ENCODE data around the gene PROC.

Gene PROC

DNA sequence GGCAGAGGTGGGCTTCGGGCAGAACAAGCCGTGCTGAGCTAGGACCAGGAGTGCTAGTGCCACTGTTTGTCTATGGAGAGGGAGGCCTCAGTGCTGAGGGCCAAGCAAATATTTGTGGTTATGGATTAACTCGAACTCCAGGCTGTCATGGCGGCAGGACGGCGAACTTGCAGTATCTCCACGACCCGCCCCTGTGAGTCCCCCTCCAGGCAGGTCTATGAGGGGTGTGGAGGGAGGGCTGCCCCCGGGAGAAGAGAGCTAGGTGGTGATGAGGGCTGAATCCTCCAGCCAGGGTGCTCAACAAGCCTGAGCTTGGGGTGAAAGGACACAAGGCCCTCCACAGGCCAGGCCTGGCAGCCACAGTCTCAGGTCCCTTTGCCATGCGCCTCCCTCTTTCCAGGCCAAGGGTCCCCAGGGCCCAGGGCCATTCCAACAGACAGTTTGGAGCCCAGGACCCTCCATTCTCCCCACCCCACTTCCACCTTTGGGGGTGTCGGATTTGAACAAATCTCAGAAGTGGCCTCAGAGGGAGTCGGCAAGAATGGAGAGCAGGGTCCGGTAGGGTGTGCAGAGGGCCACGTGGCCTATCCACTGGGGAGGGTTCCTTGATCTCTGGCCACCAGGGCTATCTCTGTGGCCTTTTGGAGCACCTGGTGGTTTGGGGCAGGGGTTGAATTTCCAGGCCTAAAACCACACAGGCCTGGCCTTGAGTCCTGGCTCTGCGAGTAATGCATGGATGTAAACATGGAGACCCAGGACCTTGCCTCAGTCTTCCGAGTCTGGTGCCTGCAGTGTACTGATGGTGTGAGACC lies at the start of gene PROC:
Gene PROC (plus strand): TSS at position 128 of the 812 bp plus-strand sequence. CDS start 1,516 bp downstream, outside the sequence.
- CTCF ChIA-PET: interaction anchor here (1.0 to 1.6 kb wide), 2 partner anchors 15 to 30 kb away, joined by 4 read pairs; partner anchors contain the start of gene MAP3K2
- no peak for DNase-seq (ENCODE audit: low read depth, low spot score)

DNA sequence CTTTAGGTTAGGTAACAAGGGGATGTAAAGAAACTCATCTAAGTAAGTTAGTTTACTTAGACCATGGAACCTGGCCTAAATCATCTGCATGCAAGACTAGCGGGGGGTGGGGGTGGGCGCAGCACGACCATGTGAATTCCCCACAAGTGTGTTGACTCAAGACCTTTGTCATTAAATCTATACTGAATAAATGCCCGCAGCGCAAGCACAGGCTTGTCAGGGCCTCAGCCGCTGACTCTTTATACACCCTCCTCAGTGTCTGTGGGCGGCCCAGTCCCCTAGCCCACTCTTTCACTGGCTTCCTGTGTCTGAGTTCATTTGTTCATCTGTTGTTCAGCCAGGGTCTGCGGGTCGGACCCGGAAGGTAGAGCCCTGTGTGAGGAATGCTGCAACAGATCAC lies 48.2 kb upstream of the PROC start:
- CTCF ChIA-PET: no interaction called here
- TF ChIP-seq, protein P1, sequence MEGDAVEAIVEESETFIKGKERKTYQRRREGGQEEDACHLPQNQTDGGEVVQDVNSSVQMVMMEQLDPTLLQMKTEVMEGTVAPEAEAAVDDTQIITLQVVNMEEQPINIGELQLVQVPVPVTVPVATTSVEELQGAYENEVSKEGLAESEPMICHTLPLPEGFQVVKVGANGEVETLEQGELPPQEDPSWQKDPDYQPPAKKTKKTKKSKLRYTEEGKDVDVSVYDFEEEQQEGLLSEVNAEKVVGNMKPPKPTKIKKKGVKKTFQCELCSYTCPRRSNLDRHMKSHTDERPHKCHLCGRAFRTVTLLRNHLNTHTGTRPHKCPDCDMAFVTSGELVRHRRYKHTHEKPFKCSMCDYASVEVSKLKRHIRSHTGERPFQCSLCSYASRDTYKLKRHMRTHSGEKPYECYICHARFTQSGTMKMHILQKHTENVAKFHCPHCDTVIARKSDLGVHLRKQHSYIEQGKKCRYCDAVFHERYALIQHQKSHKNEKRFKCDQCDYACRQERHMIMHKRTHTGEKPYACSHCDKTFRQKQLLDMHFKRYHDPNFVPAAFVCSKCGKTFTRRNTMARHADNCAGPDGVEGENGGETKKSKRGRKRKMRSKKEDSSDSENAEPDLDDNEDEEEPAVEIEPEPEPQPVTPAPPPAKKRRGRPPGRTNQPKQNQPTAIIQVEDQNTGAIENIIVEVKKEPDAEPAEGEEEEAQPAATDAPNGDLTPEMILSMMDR (IDR thresholded peaks at IDR 0.05; ENCODE audit: insufficient read depth, low read length, missing control alignments): no peak
- POLR2A ChIA-PET: no interaction called here
- no peak overlapping the region for H3K4me3 ChIP-seq (ENCODE audit: low read depth, low read length)
- DNase-seq (ENCODE audit: low read depth, low spot score): no peak

More for the DNA sequence above, at the start of gene PROC:
- no peak within 1 kb of the TSS for H3K4me3 ChIP-seq (ENCODE audit: low read depth, low read length)
- TF ChIP-seq, protein P1 (IDR thresholded peaks at IDR 0.05; ENCODE audit: insufficient read depth, low read length, missing control alignments): no peak
- POLR2A ChIA-PET: interaction anchor here (0.6 kb wide), 1 partner anchor 30 kb away, joined by 3 read pairs; no protein-coding TSS in a partner anchor

DNA sequence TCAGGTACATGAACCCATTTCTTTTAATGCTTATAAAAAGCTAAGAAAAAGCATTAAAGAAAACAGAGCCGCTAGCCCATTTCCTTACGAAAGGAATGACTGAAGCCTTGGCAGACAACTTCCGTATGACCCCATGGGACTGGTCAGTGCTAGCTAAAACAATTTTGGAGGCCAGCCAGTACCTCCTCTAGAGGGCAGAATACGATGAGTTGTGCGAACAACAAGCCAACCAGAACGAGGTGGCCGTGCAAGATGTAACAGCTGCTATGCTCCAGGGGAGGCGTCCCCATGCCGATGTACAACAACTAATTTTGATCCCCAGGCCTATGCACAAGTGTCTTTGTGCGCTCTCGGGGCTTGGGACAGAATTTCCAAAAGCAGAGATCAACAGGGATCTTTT lies 47.2 kb upstream of the PROC start:
- ChIA-PET CTCF (no interaction called here), POLR2A (no interaction called here)
- TF ChIP-seq, protein P1 (IDR thresholded peaks at IDR 0.05; ENCODE audit: insufficient read depth, low read length, missing control alignments): no peak
- no peak overlapping the region for H3K4me3 ChIP-seq (ENCODE audit: low read depth, low read length)
- no peak for DNase-seq (ENCODE audit: low read depth, low spot score)

DNA sequence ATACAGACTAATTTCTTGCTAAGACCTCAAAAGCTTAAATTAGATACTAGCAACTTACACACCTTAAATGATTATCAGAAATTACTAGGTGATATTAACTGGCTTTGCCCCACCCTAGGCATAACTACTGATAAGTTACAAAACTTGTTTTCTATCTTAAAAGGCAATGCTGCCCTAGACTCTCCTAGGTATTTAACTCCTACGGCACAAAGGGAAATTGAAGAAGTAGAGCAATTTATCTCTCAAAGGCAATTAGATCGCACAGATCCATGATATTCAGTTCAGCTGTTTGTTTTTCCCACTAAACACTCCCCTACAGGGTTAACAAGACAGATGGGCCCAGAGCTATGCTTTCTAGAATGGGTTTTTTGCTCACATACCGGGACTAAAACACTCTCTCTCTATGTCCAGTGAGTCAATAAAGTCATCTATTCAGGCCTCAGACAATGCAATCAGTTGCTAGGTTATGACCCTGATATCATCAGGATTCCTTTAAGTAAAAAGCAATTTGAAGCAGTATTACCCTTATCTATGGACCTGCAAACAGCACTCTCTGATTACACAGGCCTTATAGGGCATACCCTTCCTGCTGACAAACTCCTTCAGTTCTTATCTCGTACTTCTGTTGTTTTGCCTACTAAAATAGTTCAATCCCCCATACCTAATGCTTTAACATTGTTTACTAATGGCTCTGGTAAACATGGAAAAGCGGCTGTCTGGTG lies 44.7 kb upstream of the PROC start:
- CTCF ChIA-PET: interaction anchor here (1.1 to 1.4 kb wide), 2 partner anchors 23 to 106 kb away, joined by 4 read pairs; no protein-coding TSS in a partner anchor
- TF ChIP-seq, protein P1 (IDR thresholded peaks at IDR 0.05; ENCODE audit: insufficient read depth, low read length, missing control alignments): no peak
- POLR2A ChIA-PET: no interaction called here
- no peak overlapping the region for H3K4me3 ChIP-seq (ENCODE audit: low read depth, low read length)
- DNase-seq (ENCODE audit: low read depth, low spot score): no peak

DNA sequence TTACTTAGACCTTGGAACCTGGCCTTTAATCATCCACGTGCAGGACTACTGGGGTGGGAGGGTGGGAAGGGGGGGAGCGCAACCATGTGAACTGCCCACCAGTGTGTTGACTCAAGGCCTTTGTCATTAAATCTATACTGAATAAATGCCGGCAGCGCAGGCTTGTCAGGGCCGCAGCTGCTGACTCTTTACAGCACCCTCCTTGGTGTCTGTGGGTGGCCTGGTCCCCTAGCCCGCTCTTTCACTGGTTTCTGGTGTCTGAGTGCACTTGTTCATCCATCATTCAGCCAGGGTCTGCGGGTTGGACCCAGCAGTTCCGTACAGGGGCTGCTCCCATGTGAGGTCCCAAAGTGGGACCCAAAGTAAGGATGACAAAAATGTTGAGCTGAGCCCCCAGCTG lies 42.0 kb upstream of the PROC start:
- TF ChIP-seq, protein P1 (IDR thresholded peaks at IDR 0.05; ENCODE audit: insufficient read depth, low read length, missing control alignments): no peak
- ChIA-PET CTCF (no interaction called here), POLR2A (no interaction called here)
- H3K4me3 ChIP-seq (ENCODE audit: low read depth, low read length): no peak overlapping the region
- DNase-seq (ENCODE audit: low read depth, low spot score): no peak

DNA sequence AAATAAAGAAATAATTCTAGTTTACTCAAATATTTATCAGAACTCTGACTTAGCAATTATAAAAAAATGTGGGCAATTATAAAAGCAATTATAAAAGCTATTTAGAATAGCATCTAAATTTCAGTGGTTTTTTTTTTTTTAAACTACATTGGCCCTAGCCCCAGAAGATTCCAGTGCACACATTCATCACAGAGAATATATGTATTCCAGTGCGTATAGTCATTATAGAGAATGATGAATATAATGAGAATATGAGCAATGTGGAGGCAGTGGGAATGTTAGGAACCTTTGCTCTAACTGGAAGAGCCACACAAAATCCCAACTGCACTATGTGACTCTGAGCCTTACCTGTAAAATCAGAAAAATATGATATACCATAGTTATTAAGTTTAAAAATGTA lies 41.0 kb upstream of the PROC start:
- ChIA-PET POLR2A (no interaction called here), CTCF (interaction anchor here (0.8 to 1.7 kb wide), 3 partner anchors 12 to 102 kb away, joined by 3 to 7 read pairs (median 5); no protein-coding TSS in a partner anchor)
- H3K4me3 ChIP-seq (ENCODE audit: low read depth, low read length): no peak overlapping the region
- TF ChIP-seq, protein P1 (IDR thresholded peaks at IDR 0.05; ENCODE audit: insufficient read depth, low read length, missing control alignments): no peak
- no peak for DNase-seq (ENCODE audit: low read depth, low spot score)

Data from AG04449 (cell line).